Measurements from ENCODE around the gene MICAL3. TPM values are rescaled to one million over a fixed set of nuclear protein-coding genes. Genes with fewer than 3 reads are reported as not detected.

The MICAL3 gene
- polyA plus RNA-seq, 1 of the 3 experiments (the other 2 are of a cell fraction) = 83.1 TPM

- TF ChIP-seq SMC3 (IDR thresholded peaks at IDR 0.05; ENCODE audit: low read depth, low read length) (no peak), MEF2A (IDR thresholded peaks at IDR 0.05; ENCODE audit: borderline replicate concordance, low read depth) (no peak), MAX (IDR thresholded peaks at IDR 0.05; ENCODE audit: low read depth) (no peak)
Measured at GRCh38 chr22:17795661-17796548, 228.5 kb downstream of the MICAL3 start (continued).

- POLR2A ChIA-PET = no interaction called here
- Histone ChIP-seq H3K4me2 (no peak overlapping the region), H3K4me3 (ENCODE audit: low read depth in 2 of 2, low read length in 1 of 2) (no peak overlapping the region), H3K27ac (ENCODE audit: low read depth in 2 of 2, low read length in 1 of 2) (no peak overlapping the region), H4K20me1 (ENCODE audit: insufficient read depth) (no peaks in the 10 kb centered on the region), H3K9me3 (no peaks in the 10 kb centered on the region), H3K36me3 (replicated peaks in 1 of 2; ENCODE audit: control insufficient read depth in 1 of 2, insufficient read depth in 2 of 2, low read length in 1 of 2) (peaks cover 0 to 38% of the 10 kb centered on the region in 2 experiments), H3K79me2 (ENCODE audit: insufficient read depth) (no peaks in the 10 kb centered on the region), H3F3A (replicated peaks; ENCODE audit: insufficient read depth) (no peaks in the 10 kb centered on the region), H3K9ac (no peak overlapping the region), H2AFZ (ENCODE audit: low read depth) (no peak overlapping the region), H3K9me2 (no peaks in the 10 kb centered on the region), H3K4me1 (ENCODE audit: control insufficient read depth in 1 of 2, insufficient read depth in 2 of 2, low read depth in 1 of 2, low read length in 1 of 2) (no peaks in the 10 kb centered on the region), H3K27me3 (ENCODE audit: insufficient read depth) (no peaks in the 10 kb centered on the region)
- CTCF ChIA-PET = no interaction called here
- TF ChIP-seq IRF3 (IDR thresholded peaks at IDR 0.05; ENCODE audit: low read depth, low read length) (no peak), RFX5 (IDR thresholded peaks at IDR 0.05; ENCODE audit: low read length) (no peak), REST (IDR thresholded peaks at IDR 0.05; ENCODE audit: low read depth, low read length) (no peak), GATA2 (CRISPR knock-in tag; IDR thresholded peaks at IDR 0.05) (no peak), SMC3 (IDR thresholded peaks at IDR 0.05; ENCODE audit: low read depth, low read length) (no peak), YY1 (IDR thresholded peaks at IDR 0.05; ENCODE audit: low read depth) (no peak), NRF1 (IDR thresholded peaks at IDR 0.05; ENCODE audit: low read depth, low read length) (no peak), TCF12 (IDR thresholded peaks at IDR 0.05) (no peak), JUND (IDR thresholded peaks at IDR 0.05) (no peak), ELF1 (IDR thresholded peaks at IDR 0.05) (no peak), RCOR1 (IDR thresholded peaks at IDR 0.05; ENCODE audit: low read length) (no peak), RAD21 (IDR thresholded peaks at IDR 0.05; ENCODE audit: low read length) (no peak), MAX (IDR thresholded peaks at IDR 0.05; ENCODE audit: low read depth) (no peak), CHD2 (IDR thresholded peaks at IDR 0.05; ENCODE audit: low read length, partially characterized antibody) (no peak), RXRA (IDR thresholded peaks at IDR 0.05; ENCODE audit: borderline replicate concordance, low read depth) (no peak), POLR2AphosphoS5 (IDR thresholded peaks at IDR 0.05; ENCODE audit: low read depth, low read length) (no peak), PBX3 (IDR thresholded peaks at IDR 0.05) (no peak)
- 95% methylated on average over 24 of the region's 25 CpGs for WGBS (ENCODE audit: low lambda C conversion rate)
- DNase-seq = no peak
Measured at GRCh38 chr22:17794726-17795542, 229.4 kb downstream of the MICAL3 start.
